Measurements from ENCODE around the gene GOLGA1. TPM values are rescaled to one million over a fixed set of nuclear protein-coding genes. Genes with fewer than 3 reads are reported as not detected.

The GOLGA1 gene
- total and polyA plus RNA-seq, 12 donors = 6.8 to 26.0 (median 18.3) TPM

- TF ChIP-seq CTCF (IDR thresholded peaks at IDR 0.05) = no peak
- Histone ChIP-seq H3K4me3 (no peak overlapping the region), H3K9me3 (no peaks in the 10 kb centered on the region), H3K36me3 (peaks cover 0 to 12% (median 0%) of the 10 kb centered on the region in 9 donors), H3K27me3 (no peaks in the 10 kb centered on the region), H3K4me1 (no peaks in the 10 kb centered on the region), H3K27ac (no peak overlapping the region)
- ATAC-seq = no peak
- intact Hi-C loops (cut with DNase I) = no loop called here
- DNase-seq = no peak
- 85 to 92% methylated on average over 1 of the region's 1 CpG for WGBS, 2 donors
Measured at GRCh38 chr9:124954255-124954654, 13.4 kb upstream of the GOLGA1 start.

GRCh38 chr9:124950050-124950718 is 9.3 kb upstream of the GOLGA1 start:
- WGBS, 2 donors = 87 to 90% methylated on average over 3 of the region's 3 CpGs

GRCh38 chr9:124949387-124949786 is 8.5 kb upstream of the GOLGA1 start:
- DNase-seq = no peak
- H3K9me3 ChIP-seq = no peaks in the 10 kb centered on the region
- no peak for ATAC-seq
- H3K36me3 ChIP-seq = peaks cover 0 to 12% (median 0%) of the 10 kb centered on the region in 9 donors
- no peak overlapping the region for H3K27ac ChIP-seq
- WGBS, 2 donors = 83 to 88% methylated on average over 2 of the region's 2 CpGs
- H3K4me1 ChIP-seq = no peaks in the 10 kb centered on the region
- no peaks in the 10 kb centered on the region for H3K27me3 ChIP-seq
- no peak for TF ChIP-seq CTCF (IDR thresholded peaks at IDR 0.05)
- no peak overlapping the region for H3K4me3 ChIP-seq
- intact Hi-C loops (cut with DNase I) = loop anchor here in 2 of 10 donors (10.0 kb wide), 1 partner anchor 195 kb away; the partner anchor contains the start of gene SCAI (in 2 of the 2)

More at GRCh38 chr9:124950050-124950718, 9.3 kb upstream of the GOLGA1 start:
- Histone ChIP-seq H3K4me1 (no peaks in the 10 kb centered on the region), H3K36me3 (peaks cover 0 to 12% (median 0%) of the 10 kb centered on the region in 9 donors), H3K9me3 (no peaks in the 10 kb centered on the region), H3K4me3 (no peak overlapping the region), H3K27ac (no peak overlapping the region), H3K27me3 (no peaks in the 10 kb centered on the region)
- intact Hi-C loops (cut with DNase I) = no loop called here
- TF ChIP-seq CTCF (IDR thresholded peaks at IDR 0.05) = no peak
- DNase-seq (no peak), ATAC-seq (no peak)

GRCh38 chr9:124947727-124948391 is 7.0 kb upstream of the GOLGA1 start:
- ATAC-seq (no peak), DNase-seq (no peak)
- intact Hi-C loops (cut with DNase I) = loop anchor here in 2 of 10 donors (10.0 kb wide), 1 partner anchor 197 kb away; the partner anchor contains the start of gene SCAI (in 2 of the 2)

More at GRCh38 chr9:124947727-124948391, 7.0 kb upstream of the GOLGA1 start:
- Histone ChIP-seq H3K36me3 (peaks cover 0 to 12% (median 0%) of the 10 kb centered on the region in 9 donors), H3K27ac (no peak overlapping the region), H3K9me3 (no peaks in the 10 kb centered on the region), H3K4me3 (no peak overlapping the region), H3K27me3 (no peaks in the 10 kb centered on the region), H3K4me1 (no peaks in the 10 kb centered on the region)
- TF ChIP-seq CTCF (IDR thresholded peaks at IDR 0.05) = no peak
- WGBS, 2 donors = 76 to 80% methylated on average over 5 of the region's 5 CpGs
